HG02852 (cell line): ENCODE results near the gene FAM76B.
A peak's percentile ranks its signal among the peaks of the same experiment; 100 is the strongest.
"Not testable (repeated sequence)": the region's sequence is repeated elsewhere in the genome, so short reads cannot be mapped to it uniquely, and the experiment has no call there.

Source experiments
- ATAC-seq: cut with Tn5 transposase; IDR thresholded peaks from one replicate; pipeline ENCODE4 v1.9.1; 2021; ENCODE audit warnings: mild to moderate bottlenecking, moderate library complexity; ENCODE audit not compliant: unreplicated experiment

FAM76B gene

DNA sequence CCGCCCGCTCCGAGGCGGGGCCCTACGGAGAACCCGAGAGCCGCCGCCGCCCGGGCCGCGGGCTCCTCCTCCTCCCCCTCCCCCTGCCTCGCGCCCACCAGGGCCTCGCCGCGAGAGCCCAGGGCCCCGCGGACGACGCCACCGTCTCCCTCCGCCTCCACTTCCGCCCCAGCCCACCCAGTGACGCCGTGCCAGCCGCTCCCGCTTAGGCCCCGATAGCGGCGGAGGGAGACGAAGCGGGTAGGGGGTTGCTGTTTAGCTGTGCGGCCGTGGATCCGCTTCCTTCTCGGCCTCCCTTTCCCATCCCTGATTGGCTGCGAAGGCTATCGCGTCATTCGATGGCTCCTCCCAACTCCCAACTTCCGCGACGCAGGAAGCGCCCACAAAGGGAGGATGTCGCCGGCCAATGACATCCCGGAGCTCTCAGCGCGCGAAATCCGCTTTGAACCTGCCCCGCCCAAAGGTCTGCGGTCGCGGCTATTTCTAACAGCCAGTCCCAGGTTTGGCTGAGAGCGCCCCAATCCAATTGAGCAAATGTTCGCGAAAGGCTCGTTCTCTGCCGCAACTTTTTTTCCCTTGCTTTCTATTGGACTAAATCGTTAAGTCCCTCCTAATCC is at the start of gene FAM76B:
TSS of gene FAM76B (minus strand) at position 277 of the 617 bp plus-strand sequence. CDS start 304 bp downstream, outside the sequence.
- ATAC-seq = peak; percentile 65

DNA sequence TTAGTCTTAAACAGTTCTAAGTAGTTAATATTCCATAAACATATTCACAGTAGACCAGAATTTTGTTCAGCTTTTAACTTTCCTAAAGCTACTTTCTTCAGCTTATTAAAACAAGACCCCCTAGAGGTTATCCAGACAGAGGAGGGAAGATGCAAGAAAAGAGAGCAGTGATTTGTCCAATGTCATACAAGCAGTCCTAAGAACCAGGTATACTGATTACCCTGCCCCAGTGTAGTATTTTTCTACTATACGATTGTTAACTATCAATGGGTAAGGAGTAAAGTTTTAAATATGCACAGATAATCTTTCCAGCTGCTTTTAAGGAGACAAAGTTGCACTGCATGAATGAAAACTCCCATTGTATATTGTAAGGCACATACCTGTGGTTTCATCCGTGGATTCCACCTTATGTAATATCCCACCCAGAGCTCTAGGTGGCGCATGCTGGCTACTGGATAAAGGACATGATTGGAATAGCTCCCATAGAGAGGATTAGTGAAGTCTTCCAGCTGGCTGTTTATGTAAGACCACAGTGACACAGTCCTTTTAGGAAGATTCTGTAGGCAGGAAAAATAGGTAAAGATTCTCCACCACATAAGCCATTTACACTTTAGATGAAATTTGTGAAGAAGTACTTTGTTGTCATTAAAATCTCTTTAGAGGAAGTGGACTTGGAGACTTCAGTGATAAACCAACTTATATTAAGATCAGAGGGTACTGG is 46.3 kb upstream of the FAM76B start:
- ATAC-seq = peak; percentile 95

DNA sequence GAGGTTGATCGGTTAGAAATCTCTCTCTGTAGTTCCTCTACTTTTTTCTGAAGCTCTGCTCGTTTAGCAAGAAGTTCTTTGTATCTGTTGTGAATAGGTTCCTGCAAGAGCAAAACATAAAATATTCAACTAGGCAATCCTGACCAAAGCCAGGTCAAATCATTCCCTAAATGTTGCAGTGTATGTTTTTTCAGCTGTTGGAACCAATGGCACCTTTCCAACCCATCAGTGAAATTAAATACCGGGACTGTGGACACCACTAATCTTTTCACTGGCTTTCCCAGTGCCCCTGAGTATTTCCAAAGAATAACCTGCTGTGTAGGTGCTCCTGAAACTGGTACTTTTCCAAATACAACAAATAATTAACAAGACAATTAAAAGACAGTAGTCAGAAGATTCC is 45.8 kb upstream of the FAM76B start:
- no peak for ATAC-seq

DNA sequence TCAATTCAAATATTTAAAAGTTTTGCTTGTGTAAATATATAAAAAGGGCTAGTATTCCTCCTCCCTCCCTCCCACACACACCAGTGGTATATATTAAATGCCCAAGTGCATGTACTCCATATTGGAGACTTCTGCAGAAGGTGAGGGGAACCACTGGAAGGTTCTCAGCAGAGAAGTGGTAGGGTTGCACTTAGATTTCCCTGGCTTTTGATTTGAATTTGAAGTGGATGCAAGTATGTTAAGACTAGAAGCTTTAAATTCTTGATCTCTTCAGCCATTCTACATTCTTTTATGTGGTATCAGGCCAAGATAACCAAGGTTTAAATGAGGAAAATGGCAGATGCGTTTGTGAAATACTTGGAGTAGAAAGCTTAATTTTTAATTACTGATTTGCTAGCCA is 43.8 kb upstream of the FAM76B start:
- ATAC-seq = no peak

DNA sequence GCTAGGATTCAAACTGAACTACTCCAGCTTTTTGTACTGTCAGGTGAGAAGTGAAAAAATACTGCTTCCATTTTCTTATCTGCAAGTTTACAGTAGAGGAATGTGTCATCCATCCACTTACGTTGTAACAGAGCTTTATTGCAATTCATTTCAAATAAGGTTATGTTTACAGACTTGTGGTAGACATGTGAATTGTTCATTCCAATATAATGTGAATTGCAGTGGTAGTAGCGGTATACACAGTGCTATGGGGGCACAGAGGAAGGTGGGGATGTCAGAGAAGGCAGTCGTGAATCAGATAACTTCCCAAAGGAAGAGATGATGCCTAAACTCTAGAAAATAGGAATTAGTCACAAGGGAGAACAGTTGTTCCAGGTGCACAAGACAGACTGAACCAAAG is 43.2 kb upstream of the FAM76B start:
- ATAC-seq = no peak

DNA sequence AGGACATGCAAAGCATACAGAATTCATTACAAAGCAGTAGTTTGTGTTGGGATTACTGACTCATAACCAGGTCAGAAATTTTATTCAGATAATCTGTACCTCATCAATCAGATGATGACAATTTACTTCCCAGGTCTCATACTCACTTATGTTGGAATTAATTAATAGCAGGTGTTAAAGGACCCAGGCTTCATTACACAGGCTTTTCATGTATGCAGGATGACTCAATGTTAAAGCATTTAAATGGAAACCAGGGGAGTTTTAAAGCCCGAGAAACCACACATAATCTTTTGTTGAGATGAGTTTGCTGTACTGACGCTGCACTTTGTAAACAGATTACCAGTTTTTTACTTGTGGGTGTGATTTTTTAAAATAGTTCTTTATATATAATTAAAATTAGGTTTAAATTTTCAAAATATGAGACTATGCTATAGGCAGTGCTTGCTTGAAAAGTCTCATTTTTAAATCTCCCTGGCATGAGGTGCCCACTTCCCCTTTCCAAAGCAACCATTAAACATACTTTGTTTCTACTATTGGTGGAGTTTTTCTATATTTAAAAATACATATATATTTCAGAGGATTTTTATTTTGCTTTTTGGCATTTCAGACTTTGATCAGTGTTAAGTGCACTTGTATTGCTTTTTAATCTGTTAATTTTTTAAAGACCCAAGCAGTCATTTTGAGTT is 41.8 kb upstream of the FAM76B start:
- ATAC-seq = no peak

DNA sequence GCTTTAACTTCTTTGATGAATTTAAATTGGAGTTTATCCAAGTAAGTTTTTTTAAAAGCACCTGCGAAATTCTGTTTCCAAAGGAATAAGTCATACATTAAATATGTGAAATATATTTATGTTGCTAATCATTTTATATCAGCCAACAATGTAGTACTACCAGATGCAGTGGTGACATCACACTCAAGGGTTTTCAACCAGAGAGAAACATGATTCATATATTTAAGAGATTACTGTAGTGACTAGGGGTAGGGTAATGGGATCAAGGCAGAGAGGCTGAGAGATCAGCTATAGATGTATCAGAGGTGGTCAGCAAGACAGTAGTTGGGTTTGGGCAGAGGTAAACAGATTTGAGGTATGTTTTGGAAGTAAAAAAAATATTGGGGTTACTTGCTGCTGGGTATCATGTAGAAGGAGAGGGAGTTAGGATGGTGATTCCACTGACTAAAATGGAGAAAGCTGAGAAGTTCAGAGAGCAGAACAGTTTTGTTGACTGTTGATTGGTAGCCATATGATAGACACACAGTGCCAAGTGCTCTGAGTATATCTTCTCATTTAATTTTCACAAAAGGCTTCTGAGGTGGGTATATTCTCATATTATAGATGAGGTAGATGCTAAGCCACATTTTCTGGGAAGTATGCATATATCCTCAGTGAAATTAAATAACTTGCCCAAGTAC is 40.1 kb upstream of the FAM76B start:
- ATAC-seq = no peak

DNA sequence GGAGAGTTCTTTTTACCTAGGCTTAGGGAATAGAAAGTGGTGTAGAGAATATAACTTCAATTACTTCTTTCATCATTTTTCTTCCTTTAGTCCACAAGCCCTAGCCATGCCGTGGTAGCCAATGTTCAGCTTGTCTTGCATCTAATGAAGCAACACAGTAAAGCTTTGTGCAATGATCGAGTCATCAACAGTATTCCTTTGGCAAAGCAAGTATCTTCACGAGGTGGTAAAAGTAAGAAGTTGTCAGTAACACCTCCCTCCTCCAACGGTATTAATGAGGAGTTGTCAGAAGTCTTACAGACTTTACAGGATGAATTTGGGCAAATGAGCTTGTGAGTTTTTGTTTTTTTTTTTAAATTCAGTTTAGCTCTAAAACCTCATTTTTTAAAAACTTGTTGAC is 38.1 kb upstream of the FAM76B start:
- no peak for ATAC-seq

DNA sequence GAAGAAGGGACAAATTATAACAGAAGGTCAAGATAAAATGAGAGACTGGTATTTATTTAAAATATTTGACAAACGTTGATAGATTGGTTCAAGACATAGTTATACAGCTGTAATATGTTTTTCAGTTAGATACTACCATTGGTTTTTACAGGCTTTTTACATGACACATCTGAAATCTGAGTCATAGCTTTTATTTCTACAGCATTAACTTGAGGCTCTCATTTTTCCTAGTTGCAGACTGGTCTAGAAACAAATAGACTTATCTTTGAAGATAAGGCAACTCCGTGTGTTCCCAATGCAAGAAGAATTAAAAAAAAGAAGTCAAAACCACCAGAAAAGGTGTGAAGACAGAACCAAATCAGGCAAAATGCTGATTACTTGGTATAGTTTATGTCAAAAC is 32.1 kb upstream of the FAM76B start:
- ATAC-seq = no peak

DNA sequence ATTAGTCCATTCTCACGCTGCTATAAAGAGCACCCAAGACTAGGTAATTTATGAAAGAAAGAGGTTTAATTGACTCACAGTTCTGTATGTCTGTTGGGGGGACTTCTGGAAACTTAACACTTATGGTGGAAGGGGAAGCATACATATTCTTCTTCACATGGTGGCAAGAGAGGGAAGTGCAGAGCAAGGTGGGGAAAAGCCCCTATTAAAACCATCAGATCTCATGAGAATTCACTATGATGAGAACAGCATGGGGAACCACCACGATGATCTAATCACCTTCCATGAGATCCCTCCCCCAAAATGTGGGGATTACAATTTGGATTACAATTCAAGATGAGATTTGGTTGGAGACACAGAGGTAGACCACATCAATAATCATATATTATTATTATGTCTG is 26.5 kb upstream of the FAM76B start:
- ATAC-seq = no peak

DNA sequence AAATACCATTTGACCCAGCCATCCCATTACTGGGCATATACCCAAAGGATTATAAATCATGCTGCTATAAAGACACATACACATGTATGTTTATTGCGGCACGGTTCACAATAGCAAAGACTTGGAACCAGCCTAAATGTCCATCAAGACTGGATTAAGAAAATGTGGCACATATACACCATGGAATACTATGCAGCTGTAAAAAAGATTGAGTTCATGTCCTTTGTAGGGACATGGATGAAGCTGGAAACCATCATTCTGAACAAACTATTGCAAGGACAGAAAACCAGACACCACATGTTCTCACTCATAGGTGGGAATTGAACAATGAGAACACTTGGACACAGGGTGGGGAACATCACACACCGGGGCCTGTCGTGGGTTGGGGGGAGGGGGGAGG is 21.5 kb upstream of the FAM76B start:
- ATAC-seq = not testable (repeated sequence)

DNA sequence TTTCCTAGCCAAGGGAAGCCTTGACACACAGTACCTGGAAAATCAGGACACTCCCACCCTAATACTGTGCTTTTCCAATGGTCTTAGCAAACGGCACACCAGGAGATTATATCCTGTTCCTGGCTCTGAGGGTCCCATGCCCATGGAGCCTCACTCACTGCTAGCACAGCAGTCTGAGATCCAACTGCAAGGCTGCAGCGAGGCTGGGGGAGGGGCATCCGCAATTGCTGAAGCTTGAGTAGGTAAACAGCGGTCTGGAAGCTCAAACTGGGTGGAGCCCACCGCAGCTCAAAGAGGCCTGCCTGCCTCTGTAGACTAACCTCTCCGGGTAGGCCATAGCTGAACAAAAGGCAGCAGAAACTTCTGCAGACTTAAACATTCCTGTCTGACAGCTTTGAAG is 16.9 kb upstream of the FAM76B start:
- not testable (repeated sequence) for ATAC-seq

DNA sequence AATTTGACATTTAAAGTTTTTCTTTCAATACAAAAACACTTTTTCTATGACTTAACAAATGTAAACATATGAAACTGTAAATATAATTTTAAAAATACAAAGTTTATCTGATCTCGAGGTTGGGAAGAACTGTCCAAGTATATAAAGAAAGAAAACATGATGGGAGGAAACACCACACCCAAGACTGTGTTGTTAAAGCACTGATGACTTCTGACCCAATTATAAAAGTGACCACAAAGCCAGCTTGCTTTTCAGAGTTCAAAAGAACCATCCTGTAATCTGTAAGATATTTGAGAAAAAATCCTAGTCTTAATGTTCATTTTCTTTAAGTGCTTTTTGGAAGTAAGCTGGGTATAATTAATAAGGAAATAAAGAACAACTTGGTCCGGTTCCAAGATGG is 16.3 kb upstream of the FAM76B start:
- ATAC-seq = no peak

DNA sequence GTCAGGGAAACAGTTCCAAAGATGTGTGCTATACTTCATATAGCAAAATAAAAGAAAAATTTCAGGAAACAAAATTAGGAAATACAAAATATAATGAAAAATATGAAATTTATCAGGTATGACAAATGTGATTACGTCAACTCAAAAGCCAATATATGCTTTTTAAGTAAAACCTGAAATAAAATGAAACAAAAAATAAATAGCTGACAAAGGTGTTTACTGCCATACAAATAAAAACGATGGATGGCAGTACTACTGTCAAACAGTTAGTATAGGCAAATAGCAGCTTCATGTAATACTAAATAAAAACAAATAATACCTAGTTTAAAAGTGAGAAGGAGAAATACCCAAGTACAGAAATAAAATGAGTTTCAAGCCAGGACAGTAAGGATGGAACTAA is 14.4 kb upstream of the FAM76B start:
- ATAC-seq = no peak

DNA sequence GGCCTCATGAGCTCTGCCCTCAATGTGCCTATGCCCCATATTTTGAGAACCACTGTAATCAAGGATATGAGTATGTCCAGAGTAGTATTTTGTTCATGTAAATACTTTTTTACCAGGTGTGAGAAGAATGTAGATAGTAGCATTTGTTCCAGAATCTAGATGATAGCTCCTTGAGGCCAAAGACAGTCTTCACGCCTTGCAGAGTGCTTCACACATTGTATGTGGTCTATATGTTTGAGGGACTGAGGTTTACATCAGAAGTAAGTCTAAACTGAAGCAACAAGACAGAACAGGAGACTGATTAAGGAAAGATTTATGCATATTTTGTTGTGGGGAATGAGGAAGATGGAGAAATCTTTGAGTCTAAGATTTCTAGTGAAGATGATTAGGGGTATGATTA is 13.2 kb upstream of the FAM76B start:
- no peak for ATAC-seq

DNA sequence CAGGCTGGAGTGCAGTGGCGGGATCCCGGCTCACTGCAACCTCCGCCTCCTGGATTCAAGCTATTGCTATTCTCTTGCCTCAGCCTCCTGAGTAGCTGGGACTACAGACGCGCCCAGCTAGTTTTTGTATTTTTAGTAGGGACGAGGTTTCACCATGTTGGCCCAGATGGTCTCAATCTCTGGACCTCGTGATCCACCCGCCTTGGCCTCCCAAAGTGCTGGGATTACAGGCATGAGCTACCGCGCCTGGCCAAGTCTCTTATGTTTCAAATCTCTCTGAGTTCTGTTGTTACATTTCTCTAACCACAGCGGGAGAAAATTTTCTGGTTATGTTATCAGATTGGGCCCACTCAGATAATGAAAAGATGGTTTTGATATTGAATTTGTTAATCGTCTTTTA is 10.9 kb upstream of the FAM76B start:
- no peak for ATAC-seq

DNA sequence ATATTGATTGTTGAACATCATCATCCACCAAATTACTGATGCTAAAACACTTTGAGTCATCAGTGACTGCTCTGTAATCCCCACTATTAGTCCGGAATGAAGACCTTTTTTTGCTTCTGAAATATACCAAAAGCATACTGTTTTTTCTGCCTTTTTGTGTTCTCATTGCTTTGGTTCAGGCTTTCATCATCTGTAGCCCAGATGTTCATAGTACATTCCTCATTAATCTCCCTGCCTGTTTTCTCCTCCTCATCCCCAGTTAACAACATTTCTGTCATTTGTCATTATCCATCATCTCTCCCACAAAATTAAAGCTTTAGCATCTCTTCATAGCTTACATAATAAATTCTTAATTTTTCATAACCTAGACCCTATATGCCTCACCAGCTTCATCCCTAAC is 10.0 kb upstream of the FAM76B start:
- no peak for ATAC-seq

DNA sequence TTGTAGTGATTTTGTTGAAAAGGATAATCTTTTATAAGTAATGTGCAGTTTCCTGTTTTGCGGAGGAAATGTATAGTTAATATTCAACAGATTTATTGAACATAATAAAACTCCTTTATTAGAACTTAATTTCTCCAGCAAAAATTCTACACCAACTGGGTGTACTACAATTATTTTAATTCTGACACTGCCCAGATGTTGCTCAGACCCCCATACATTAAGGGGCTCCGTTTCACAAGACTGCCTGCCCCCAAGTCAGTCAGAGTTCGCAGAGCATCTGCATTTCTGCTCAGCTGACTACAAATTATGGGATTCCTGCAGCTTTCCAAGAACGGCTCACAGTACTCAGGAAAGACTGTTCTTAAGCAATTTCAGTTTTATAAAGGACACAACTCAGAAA is 6.9 kb upstream of the FAM76B start:
- ATAC-seq = no peak

DNA sequence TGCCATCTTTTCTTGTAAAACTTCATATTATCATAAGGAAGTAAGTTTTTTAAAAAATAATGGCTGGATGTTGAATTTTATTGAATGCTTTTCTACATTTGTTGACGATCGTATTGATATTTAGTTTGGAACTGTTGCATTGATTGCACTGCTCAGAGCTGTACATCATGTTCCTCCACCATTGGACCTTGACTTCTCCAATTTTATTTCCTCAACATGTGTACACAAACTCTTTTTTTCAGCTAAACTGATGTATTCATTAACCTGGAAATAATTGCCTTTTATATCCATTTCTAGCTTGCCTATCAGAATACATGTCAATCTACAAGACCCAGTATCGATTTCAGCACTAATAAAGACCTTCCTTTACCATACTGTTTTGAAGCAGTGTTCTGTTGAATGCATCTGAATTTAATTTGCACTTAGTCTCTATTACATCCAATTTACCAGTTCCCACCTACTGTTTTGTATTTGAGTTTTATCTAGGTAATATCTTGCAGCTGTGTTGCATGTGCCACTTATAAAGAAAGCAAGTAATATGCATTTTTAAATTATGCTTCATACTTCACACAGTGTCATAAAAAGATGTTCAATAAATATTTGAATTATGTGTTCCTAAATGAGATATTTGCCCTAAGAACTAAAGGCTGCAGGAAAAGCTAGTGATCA is 6.2 kb upstream of the FAM76B start:
- no peak for ATAC-seq

DNA sequence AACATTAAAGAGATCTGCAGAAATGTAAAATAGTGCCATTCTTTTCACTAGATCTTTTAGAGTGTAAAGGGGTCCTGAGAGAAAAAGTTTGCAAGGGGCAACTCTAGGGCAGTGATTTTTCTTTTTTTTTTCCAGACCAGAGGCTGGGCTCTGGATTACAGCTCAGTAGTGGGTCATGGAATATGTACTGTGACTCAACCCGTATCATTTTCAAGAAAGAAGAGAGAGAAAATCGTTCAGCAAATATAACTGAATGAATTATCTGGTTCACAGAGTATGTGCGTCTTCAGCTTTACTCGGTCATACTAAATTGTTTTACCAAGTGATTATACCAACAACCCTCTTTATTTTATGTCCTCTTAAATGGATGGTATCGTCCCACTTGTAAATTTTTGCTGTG is 4.5 kb upstream of the FAM76B start:
- no peak for ATAC-seq

DNA sequence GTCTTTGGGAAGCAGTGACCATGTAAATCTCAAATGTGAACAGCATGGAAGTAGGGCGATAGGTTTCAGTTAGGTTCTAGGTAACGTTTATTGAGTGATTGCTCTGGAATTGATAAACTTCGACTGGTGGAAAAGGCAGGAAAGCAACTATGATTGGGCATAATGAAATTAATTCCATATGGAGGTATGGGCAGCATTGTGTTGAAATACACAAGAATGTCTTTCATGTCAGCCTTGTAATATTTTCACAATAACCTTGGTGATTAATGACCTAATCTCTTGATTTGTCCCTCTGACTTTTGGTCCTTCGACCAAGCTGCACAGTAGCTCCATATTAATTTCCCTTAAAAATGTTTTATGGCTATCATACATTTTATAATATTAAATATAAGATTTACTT is 3.5 kb upstream of the FAM76B start:
- no peak for ATAC-seq
